ENCODE measurements around the gene ZFP69.

The ZFP69 gene

GRCh38 chr1:40476924-40477677 lies at the start of gene ZFP69:
TSS of gene ZFP69 (plus strand) at chr1:40477290. CDS start at chr1:40479362, 2,072 bp downstream.
- FAIRE-seq (no peak), DNase-seq (ENCODE audit: insufficient read length, low spot score) (peak; percentile 60)
- TF ChIP-seq CTCF (IDR thresholded peaks at IDR 0.05; ENCODE audit: insufficient read depth, missing control alignments), result no peak

- FAIRE-seq, result no peak
- no peak for DNase-seq (ENCODE audit: insufficient read length, low spot score)
- TF ChIP-seq CTCF (IDR thresholded peaks at IDR 0.05; ENCODE audit: insufficient read depth, missing control alignments), result no peak
These were observed 45.7 kb upstream of the ZFP69 start for GRCh38 chr1:40431385-40431784.

- TF ChIP-seq CTCF (IDR thresholded peaks at IDR 0.05; ENCODE audit: insufficient read depth, missing control alignments), result no peak
- FAIRE-seq (no peak), DNase-seq (ENCODE audit: insufficient read length, low spot score) (no peak)
These were observed 44.3 kb upstream of the ZFP69 start for GRCh38 chr1:40432644-40433390.

- no peak for FAIRE-seq
- DNase-seq (ENCODE audit: insufficient read length, low spot score), result no peak
- TF ChIP-seq CTCF (IDR thresholded peaks at IDR 0.05; ENCODE audit: insufficient read depth, missing control alignments), result no peak
These were observed 41.6 kb upstream of the ZFP69 start for GRCh38 chr1:40435471-40435870.

GRCh38 chr1:40435876-40436275 lies 41.2 kb upstream of the ZFP69 start:
- FAIRE-seq, result no peak

GRCh38 chr1:40438391-40439015 lies 38.6 kb upstream of the ZFP69 start:
- FAIRE-seq (peak; percentile 89), DNase-seq (ENCODE audit: insufficient read length, low spot score) (peak; percentile 29)
- TF ChIP-seq CTCF (IDR thresholded peaks at IDR 0.05; ENCODE audit: insufficient read depth, missing control alignments), result peak; percentile 71

More at GRCh38 chr1:40435876-40436275, 41.2 kb upstream of the ZFP69 start:
- no peak for TF ChIP-seq CTCF (IDR thresholded peaks at IDR 0.05; ENCODE audit: insufficient read depth, missing control alignments)
- no peak for DNase-seq (ENCODE audit: insufficient read length, low spot score)

All from D721Med (cell line).